Measurements from ENCODE around the gene SYVN1. TPM values are rescaled to one million over a fixed set of nuclear protein-coding genes. Genes with fewer than 3 reads are reported as not detected.

SYVN1 gene
- total RNA-seq, 2 donors from 2014 or later: 30.4 to 39.5 TPM

DNA sequence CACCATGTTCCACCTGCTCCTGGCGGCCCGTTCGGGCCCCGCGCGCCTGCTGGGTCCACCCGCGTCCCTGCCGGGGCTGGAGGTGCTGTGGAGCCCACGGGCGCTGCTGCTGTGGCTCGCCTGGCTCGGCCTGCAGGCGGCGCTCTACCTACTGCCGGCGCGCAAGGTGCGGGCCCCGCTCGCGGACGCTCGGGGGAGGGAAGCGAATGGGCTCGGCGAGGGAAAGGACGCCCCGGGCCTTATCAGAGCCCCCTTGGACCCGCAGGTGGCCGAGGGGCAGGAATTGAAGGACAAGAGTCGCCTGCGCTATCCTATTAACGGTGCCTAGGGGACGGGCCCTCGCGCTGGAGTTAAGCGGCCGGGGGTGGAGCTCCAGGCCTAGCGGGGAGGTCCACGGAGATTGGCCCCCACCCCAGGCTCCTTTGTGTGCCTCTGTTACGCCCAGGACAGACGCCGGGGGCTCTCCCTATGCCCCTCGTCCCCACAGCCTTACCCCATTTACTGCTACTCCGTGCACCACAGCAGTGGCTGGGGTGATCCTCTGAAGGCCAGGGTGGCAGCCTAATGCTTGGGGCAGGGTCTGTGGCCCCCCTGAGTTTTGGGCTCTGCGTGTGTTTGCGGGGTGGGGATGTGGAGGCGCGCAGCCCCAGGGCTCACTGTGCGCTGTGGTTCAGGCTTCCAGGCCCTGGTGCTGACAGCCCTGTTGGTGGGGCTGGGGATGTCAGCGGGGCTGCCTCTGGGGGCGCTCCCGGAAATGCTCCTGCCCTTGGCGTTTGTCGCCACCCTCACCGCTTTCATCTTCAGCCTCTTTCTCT lies 21.6 kb downstream of the SYVN1 start:
- H3K4me1 Mint-ChIP-seq: peaks cover 6% of the 10 kb centered on the region
- no peak overlapping the region for H3K27ac ChIP-seq (ENCODE audit: low read depth, low read length)

DNA sequence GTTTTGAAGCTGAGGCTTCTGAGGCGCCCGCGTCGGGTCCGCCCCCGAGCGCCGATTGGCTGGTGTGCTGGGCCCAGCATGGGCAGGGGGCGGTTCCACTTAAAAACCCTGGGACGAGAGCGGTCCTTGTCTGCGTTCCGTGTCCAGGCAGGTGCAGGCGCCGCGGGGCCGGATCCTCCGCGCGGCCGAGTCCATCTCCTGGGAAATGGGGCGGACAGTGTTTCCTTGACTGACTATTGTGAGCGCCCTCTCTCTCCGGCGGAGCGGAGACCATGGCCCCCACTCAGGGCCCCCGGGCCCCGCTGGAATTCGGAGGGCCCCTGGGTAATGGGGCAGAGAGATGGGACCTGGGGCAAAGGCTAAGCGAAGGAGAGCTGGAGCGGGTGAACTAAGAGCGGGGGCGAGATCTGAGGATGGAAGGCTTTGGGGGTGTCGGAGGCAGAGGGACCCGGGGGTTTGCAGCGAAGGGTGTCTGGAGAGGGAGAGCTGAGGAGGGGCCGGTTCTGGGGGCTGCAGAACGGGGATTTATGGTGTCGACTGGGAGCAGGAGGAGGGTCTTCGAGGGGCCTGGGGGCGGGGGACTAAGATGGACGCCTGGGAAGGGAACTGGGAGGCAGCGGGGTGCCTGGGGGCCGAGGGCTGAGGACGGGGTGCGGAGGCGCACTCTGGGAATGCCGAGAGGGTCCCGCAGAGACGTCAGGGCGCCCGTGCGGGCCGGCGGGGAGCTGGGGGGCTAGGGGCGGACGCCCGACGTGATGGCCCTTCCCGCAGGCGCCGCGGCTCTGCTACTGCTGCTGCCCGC lies 22.4 kb downstream of the SYVN1 start, which contains the start of gene TM7SF2:
TM7SF2 (plus strand) TSS at position 129 of the 802 bp plus-strand sequence; CDS start at position 273, 144 bp downstream.
- Mint-ChIP-seq H3K36me3 (ENCODE audit: low read depth) (peaks cover 5% of the 10 kb centered on the region), H3K27me3 (ENCODE audit: insufficient read depth) (no peaks in the 10 kb centered on the region), H3K9me3 (no peaks in the 10 kb centered on the region), H3K4me1 (peaks cover 6% of the 10 kb centered on the region), H3K4me3 (peak within 1 kb of the TSS; percentile 89), H3K27ac (peak within 1 kb of the TSS; percentile 92)
- peaks cover 8% of the 10 kb centered on the region for H3K4me1 ChIP-seq (ENCODE audit: control insufficient read depth, insufficient read depth, low read length)
- peaks cover 28% of the 10 kb centered on the region for H3K36me3 ChIP-seq (ENCODE audit: control insufficient read depth, insufficient read depth, low read length)
- no peaks in the 10 kb centered on the region for H3K27me3 ChIP-seq (ENCODE audit: control insufficient read depth, insufficient read depth, low read length, poor library complexity, severe bottlenecking)
- peak; percentile 98 for DNase-seq
- H3K9me3 ChIP-seq (ENCODE audit: control insufficient read depth, low read length): no peaks in the 10 kb centered on the region
- H3K9ac ChIP-seq (ENCODE audit: extremely low read depth, low read length, poor library complexity, severe bottlenecking): peak within 1 kb of the TSS; percentile 60
- H3K27ac ChIP-seq (ENCODE audit: low read depth, low read length): peak within 1 kb of the TSS; percentile 84
- 0 to 1% methylated on average over 15 to 64 of the region's 64 CpGs for whole genome bisulfite sequencing, 2 experiments (ENCODE audit: insufficient coverage in 1 of 2, insufficient read length in 1 of 2)
- TF ChIP-seq, protein P1, sequence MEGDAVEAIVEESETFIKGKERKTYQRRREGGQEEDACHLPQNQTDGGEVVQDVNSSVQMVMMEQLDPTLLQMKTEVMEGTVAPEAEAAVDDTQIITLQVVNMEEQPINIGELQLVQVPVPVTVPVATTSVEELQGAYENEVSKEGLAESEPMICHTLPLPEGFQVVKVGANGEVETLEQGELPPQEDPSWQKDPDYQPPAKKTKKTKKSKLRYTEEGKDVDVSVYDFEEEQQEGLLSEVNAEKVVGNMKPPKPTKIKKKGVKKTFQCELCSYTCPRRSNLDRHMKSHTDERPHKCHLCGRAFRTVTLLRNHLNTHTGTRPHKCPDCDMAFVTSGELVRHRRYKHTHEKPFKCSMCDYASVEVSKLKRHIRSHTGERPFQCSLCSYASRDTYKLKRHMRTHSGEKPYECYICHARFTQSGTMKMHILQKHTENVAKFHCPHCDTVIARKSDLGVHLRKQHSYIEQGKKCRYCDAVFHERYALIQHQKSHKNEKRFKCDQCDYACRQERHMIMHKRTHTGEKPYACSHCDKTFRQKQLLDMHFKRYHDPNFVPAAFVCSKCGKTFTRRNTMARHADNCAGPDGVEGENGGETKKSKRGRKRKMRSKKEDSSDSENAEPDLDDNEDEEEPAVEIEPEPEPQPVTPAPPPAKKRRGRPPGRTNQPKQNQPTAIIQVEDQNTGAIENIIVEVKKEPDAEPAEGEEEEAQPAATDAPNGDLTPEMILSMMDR (conservative IDR thresholded peaks at IDR 0.05): no peak
- peak within 1 kb of the TSS; percentile 87 for H3K4me3 ChIP-seq (ENCODE audit: low read length)

More for the DNA sequence above, 21.6 kb downstream of the SYVN1 start:
- WGBS, 2 experiments (ENCODE audit: insufficient coverage in 1 of 2, insufficient read length in 1 of 2): 1 to 3% methylated on average over 19 to 57 of the region's 57 CpGs
- Mint-ChIP-seq H3K9me3 (no peaks in the 10 kb centered on the region), H3K27me3 (ENCODE audit: insufficient read depth) (no peaks in the 10 kb centered on the region), H3K27ac (peak overlapping the region; percentile 48), H3K4me3 (peak overlapping the region; percentile 89), H3K36me3 (ENCODE audit: low read depth) (peaks cover 5% of the 10 kb centered on the region)
- H3K9ac ChIP-seq (ENCODE audit: extremely low read depth, low read length, poor library complexity, severe bottlenecking): peak overlapping the region; percentile 60
- no peaks in the 10 kb centered on the region for H3K27me3 ChIP-seq (ENCODE audit: control insufficient read depth, insufficient read depth, low read length, poor library complexity, severe bottlenecking)
- peak; percentile 86 for DNase-seq
- peak overlapping the region; percentile 87 for H3K4me3 ChIP-seq (ENCODE audit: low read length)
- TF ChIP-seq, protein P1 (conservative IDR thresholded peaks at IDR 0.05): peak; percentile 95
- no peaks in the 10 kb centered on the region for H3K9me3 ChIP-seq (ENCODE audit: control insufficient read depth, low read length)
- H3K36me3 ChIP-seq (ENCODE audit: control insufficient read depth, insufficient read depth, low read length): peaks cover 28% of the 10 kb centered on the region
- H3K4me1 ChIP-seq (ENCODE audit: control insufficient read depth, insufficient read depth, low read length): peaks cover 8% of the 10 kb centered on the region

- TF ChIP-seq, protein P1 (conservative IDR thresholded peaks at IDR 0.05): no peak
- H3K27me3 Mint-ChIP-seq (ENCODE audit: insufficient read depth): no peaks in the 10 kb centered on the region
- H3K4me3 Mint-ChIP-seq: peak overlapping the region; percentile 89
- no peak overlapping the region for H3K9ac ChIP-seq (ENCODE audit: extremely low read depth, low read length, poor library complexity, severe bottlenecking)
- no peak for DNase-seq
- H3K36me3 Mint-ChIP-seq (ENCODE audit: low read depth): peaks cover 7% of the 10 kb centered on the region
- 63 to 76% methylated on average over 22 to 31 of the region's 31 CpGs for WGBS, 2 experiments (ENCODE audit: insufficient coverage in 1 of 2, insufficient read length in 1 of 2)
- peaks cover 6% of the 10 kb centered on the region for H3K4me1 Mint-ChIP-seq
- no peaks in the 10 kb centered on the region for H3K9me3 ChIP-seq (ENCODE audit: control insufficient read depth, low read length)
- H3K4me3 ChIP-seq (ENCODE audit: low read length): peak overlapping the region; percentile 87
- peaks cover 25% of the 10 kb centered on the region for H3K36me3 ChIP-seq (ENCODE audit: control insufficient read depth, insufficient read depth, low read length)
- H3K27ac ChIP-seq (ENCODE audit: low read depth, low read length): no peak overlapping the region
- no peaks in the 10 kb centered on the region for H3K27me3 ChIP-seq (ENCODE audit: control insufficient read depth, insufficient read depth, low read length, poor library complexity, severe bottlenecking)
- H3K4me1 ChIP-seq (ENCODE audit: control insufficient read depth, insufficient read depth, low read length): peaks cover 4% of the 10 kb centered on the region
- peak overlapping the region; percentile 17 for H3K27ac Mint-ChIP-seq
- no peaks in the 10 kb centered on the region for H3K9me3 Mint-ChIP-seq
These were observed 23.1 kb downstream of the SYVN1 start for GRCh38 chr11:65111159-65111743.
